ENCODE results near the gene STX1A.

- TF ChIP-seq POLR2AphosphoS5 (IDR thresholded peaks at IDR 0.05): no peak
- TF ChIP-seq, protein P1, sequence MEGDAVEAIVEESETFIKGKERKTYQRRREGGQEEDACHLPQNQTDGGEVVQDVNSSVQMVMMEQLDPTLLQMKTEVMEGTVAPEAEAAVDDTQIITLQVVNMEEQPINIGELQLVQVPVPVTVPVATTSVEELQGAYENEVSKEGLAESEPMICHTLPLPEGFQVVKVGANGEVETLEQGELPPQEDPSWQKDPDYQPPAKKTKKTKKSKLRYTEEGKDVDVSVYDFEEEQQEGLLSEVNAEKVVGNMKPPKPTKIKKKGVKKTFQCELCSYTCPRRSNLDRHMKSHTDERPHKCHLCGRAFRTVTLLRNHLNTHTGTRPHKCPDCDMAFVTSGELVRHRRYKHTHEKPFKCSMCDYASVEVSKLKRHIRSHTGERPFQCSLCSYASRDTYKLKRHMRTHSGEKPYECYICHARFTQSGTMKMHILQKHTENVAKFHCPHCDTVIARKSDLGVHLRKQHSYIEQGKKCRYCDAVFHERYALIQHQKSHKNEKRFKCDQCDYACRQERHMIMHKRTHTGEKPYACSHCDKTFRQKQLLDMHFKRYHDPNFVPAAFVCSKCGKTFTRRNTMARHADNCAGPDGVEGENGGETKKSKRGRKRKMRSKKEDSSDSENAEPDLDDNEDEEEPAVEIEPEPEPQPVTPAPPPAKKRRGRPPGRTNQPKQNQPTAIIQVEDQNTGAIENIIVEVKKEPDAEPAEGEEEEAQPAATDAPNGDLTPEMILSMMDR (IDR thresholded peaks at IDR 0.05): no peak
Observed at GRCh38 chr7:73712773-73713172, 6.7 kb downstream of the STX1A start.
